ENCODE results near the gene CASKIN1. TPM values are rescaled to one million over a fixed set of nuclear protein-coding genes. Genes with fewer than 3 reads are reported as not detected.

Gene CASKIN1
- total RNA-seq, 2 donors from 2014 or later = 8.2 to 9.7 TPM

- Mint-ChIP-seq H3K4me3 (no peak overlapping the region), H3K27ac (peak overlapping the region; percentile 41), H3K9me3 (no peaks in the 10 kb centered on the region), H3K4me1 (peaks cover 12% of the 10 kb centered on the region), H3K36me3 (ENCODE audit: low read depth) (peaks cover 29% of the 10 kb centered on the region), H3K27me3 (ENCODE audit: insufficient read depth) (no peaks in the 10 kb centered on the region)
- TF ChIP-seq, protein P1, sequence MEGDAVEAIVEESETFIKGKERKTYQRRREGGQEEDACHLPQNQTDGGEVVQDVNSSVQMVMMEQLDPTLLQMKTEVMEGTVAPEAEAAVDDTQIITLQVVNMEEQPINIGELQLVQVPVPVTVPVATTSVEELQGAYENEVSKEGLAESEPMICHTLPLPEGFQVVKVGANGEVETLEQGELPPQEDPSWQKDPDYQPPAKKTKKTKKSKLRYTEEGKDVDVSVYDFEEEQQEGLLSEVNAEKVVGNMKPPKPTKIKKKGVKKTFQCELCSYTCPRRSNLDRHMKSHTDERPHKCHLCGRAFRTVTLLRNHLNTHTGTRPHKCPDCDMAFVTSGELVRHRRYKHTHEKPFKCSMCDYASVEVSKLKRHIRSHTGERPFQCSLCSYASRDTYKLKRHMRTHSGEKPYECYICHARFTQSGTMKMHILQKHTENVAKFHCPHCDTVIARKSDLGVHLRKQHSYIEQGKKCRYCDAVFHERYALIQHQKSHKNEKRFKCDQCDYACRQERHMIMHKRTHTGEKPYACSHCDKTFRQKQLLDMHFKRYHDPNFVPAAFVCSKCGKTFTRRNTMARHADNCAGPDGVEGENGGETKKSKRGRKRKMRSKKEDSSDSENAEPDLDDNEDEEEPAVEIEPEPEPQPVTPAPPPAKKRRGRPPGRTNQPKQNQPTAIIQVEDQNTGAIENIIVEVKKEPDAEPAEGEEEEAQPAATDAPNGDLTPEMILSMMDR (conservative IDR thresholded peaks at IDR 0.05) = no peak
- Histone ChIP-seq H3K9me3 (ENCODE audit: control insufficient read depth, low read length) (no peaks in the 10 kb centered on the region), H3K4me3 (ENCODE audit: low read length) (no peak overlapping the region), H3K27me3 (ENCODE audit: control insufficient read depth, insufficient read depth, low read length, poor library complexity, severe bottlenecking) (no peaks in the 10 kb centered on the region), H3K9ac (ENCODE audit: extremely low read depth, low read length, poor library complexity, severe bottlenecking) (no peak overlapping the region), H3K4me1 (ENCODE audit: control insufficient read depth, insufficient read depth, low read length) (peaks cover 3% of the 10 kb centered on the region), H3K36me3 (ENCODE audit: control insufficient read depth, insufficient read depth, low read length) (peaks cover 32% of the 10 kb centered on the region), H3K27ac (ENCODE audit: low read depth, low read length) (no peak overlapping the region)
- WGBS, 2 experiments (ENCODE audit: insufficient coverage in 1 of 2, insufficient read length in 1 of 2) = 88 to 96% methylated on average over 5 to 11 of the region's 11 CpGs
- DNase-seq = no peak
These were observed 15.5 kb upstream of the CASKIN1 start for GRCh38 chr16:2211923-2212347.

- H3K36me3 ChIP-seq (ENCODE audit: control insufficient read depth, insufficient read depth, low read length) = peaks cover 32% of the 10 kb centered on the region
- TF ChIP-seq, protein P1 (conservative IDR thresholded peaks at IDR 0.05) = no peak
- H3K4me3 ChIP-seq (ENCODE audit: low read length) = no peak within 1 kb of the TSS
- 87 to 91% methylated on average over 10 to 24 of the region's 24 CpGs for WGBS, 2 experiments (ENCODE audit: insufficient coverage in 1 of 2, insufficient read length in 1 of 2)
- H3K27me3 Mint-ChIP-seq (ENCODE audit: insufficient read depth) = no peaks in the 10 kb centered on the region
- DNase-seq = peak; percentile 64
- H3K27me3 ChIP-seq (ENCODE audit: control insufficient read depth, insufficient read depth, low read length, poor library complexity, severe bottlenecking) = no peaks in the 10 kb centered on the region
- H3K36me3 Mint-ChIP-seq (ENCODE audit: low read depth) = peaks cover 34% of the 10 kb centered on the region
- H3K4me1 Mint-ChIP-seq = peaks cover 14% of the 10 kb centered on the region
- H3K9me3 Mint-ChIP-seq = no peaks in the 10 kb centered on the region
- no peak within 1 kb of the TSS for H3K9ac ChIP-seq (ENCODE audit: extremely low read depth, low read length, poor library complexity, severe bottlenecking)
- no peaks in the 10 kb centered on the region for H3K9me3 ChIP-seq (ENCODE audit: control insufficient read depth, low read length)
- no peak within 1 kb of the TSS for H3K4me3 Mint-ChIP-seq
- H3K4me1 ChIP-seq (ENCODE audit: control insufficient read depth, insufficient read depth, low read length) = peaks cover 3% of the 10 kb centered on the region
- H3K27ac ChIP-seq (ENCODE audit: low read depth, low read length) = no peak within 1 kb of the TSS
- H3K27ac Mint-ChIP-seq = peak within 1 kb of the TSS; percentile 41
These were observed 14.3 kb upstream of the CASKIN1 start, which contains the start of gene BRICD5 for GRCh38 chr16:2210386-2211365. Gene BRICD5 (minus strand): TSS chr16:2210863. CDS start chr16:2210833, 30 bp downstream.

DNA sequence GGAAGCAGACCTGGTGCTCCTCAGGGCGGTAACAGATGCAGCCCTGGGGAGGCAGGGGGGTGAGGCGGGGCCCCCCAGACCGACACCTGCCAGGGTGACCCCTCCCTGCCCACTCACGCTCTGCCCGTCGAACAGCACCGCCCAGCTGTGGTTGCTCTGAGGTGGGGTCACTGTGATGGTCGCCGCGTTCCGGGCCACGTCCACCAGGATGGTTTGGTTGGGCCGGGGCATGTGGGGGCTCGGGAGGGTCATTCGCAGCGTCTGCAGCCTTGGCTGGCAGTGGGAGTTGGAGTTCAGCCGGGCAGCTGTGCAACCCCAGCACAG, 13.6 kb upstream of the CASKIN1 start:
- Mint-ChIP-seq H3K9me3 (no peaks in the 10 kb centered on the region), H3K4me1 (peaks cover 14% of the 10 kb centered on the region), H3K27me3 (ENCODE audit: insufficient read depth) (no peaks in the 10 kb centered on the region), H3K27ac (no peak overlapping the region), H3K4me3 (no peak overlapping the region), H3K36me3 (ENCODE audit: low read depth) (peaks cover 34% of the 10 kb centered on the region)
- H3K4me1 ChIP-seq (ENCODE audit: control insufficient read depth, insufficient read depth, low read length) = peaks cover 3% of the 10 kb centered on the region
- no peak overlapping the region for H3K4me3 ChIP-seq (ENCODE audit: low read length)
- no peak overlapping the region for H3K27ac ChIP-seq (ENCODE audit: low read depth, low read length)
- no peaks in the 10 kb centered on the region for H3K27me3 ChIP-seq (ENCODE audit: control insufficient read depth, insufficient read depth, low read length, poor library complexity, severe bottlenecking)
- DNase-seq = no peak
- H3K9ac ChIP-seq (ENCODE audit: extremely low read depth, low read length, poor library complexity, severe bottlenecking) = no peak overlapping the region
- peaks cover 32% of the 10 kb centered on the region for H3K36me3 ChIP-seq (ENCODE audit: control insufficient read depth, insufficient read depth, low read length)
- no peaks in the 10 kb centered on the region for H3K9me3 ChIP-seq (ENCODE audit: control insufficient read depth, low read length)
- TF ChIP-seq, protein P1 (conservative IDR thresholded peaks at IDR 0.05) = no peak
- WGBS, 2 experiments (ENCODE audit: insufficient coverage in 1 of 2, insufficient read length in 1 of 2) = 91 to 94% methylated on average over 11 to 17 of the region's 17 CpGs
